ENCODE measurements around the gene DNAJA4. TPM values are rescaled to one million over a fixed set of nuclear protein-coding genes. Genes with fewer than 3 reads are reported as not detected.

Gene DNAJA4
- polyA plus RNA-seq, 6 donors from 2014 or later = 3.1 to 5.3 (median 4.3) TPM

Other genes with a start within 250 kb of the DNAJA4 start
- gene TBC1D2B, start 186.9 kb upstream of the DNAJA4 start, polyA plus RNA-seq (ENCODE audit: low read depth in 6 of 6) = 1 to 10 TPM; 1.7 to 5.5 (median 2.9) TPM
- gene SH2D7, start 172.0 kb upstream of the DNAJA4 start, polyA plus RNA-seq (ENCODE audit: low read depth in 6 of 6) = not detected
- 1 to 10 TPM in 2 of 6 donors, under 1 TPM in 3, not detected in 1; 0.57 to 2.6 (median 0.82) TPM for gene CIB2, start 133.1 kb upstream of the DNAJA4 start, polyA plus RNA-seq (ENCODE audit: low read depth in 6 of 6)
- 100 to 1,000 TPM in 1 of 6 donors, 10 to 100 TPM in 5; 69.1 to 116 (median 76.7) TPM for gene IDH3A, start 115.2 kb upstream of the DNAJA4 start, polyA plus RNA-seq (ENCODE audit: low read depth in 6 of 6)
- gene ACSBG1, start 30.0 kb upstream of the DNAJA4 start, polyA plus RNA-seq (ENCODE audit: low read depth in 6 of 6) = under 1 TPM in 3 of 6 donors, not detected in 3; 0.06 to 0.17 (median 0.15) TPM
- gene SKIC8, start 35.0 kb downstream of the DNAJA4 start, polyA plus RNA-seq (ENCODE audit: low read depth in 6 of 6) = 100 to 1,000 TPM in 1 of 6 donors, 10 to 100 TPM in 5; 60.8 to 107 (median 72.6) TPM
- not detected for gene CRABP1, start 75.8 kb downstream of the DNAJA4 start, polyA plus RNA-seq (ENCODE audit: low read depth in 6 of 6)
- 10 to 100 TPM; 14.6 to 19.8 (median 16.6) TPM for gene IREB2, start 173.7 kb downstream of the DNAJA4 start, polyA plus RNA-seq (ENCODE audit: low read depth in 6 of 6)
- gene HYKK, start 243.0 kb downstream of the DNAJA4 start, polyA plus RNA-seq (ENCODE audit: low read depth in 6 of 6) = under 1 TPM in 1 of 6 donors, not detected in 5; 0.49 TPM

Data from naive B cell (primary cell).